ENCODE measurements around the gene PTPRQ.

Gene PTPRQ, protein sequence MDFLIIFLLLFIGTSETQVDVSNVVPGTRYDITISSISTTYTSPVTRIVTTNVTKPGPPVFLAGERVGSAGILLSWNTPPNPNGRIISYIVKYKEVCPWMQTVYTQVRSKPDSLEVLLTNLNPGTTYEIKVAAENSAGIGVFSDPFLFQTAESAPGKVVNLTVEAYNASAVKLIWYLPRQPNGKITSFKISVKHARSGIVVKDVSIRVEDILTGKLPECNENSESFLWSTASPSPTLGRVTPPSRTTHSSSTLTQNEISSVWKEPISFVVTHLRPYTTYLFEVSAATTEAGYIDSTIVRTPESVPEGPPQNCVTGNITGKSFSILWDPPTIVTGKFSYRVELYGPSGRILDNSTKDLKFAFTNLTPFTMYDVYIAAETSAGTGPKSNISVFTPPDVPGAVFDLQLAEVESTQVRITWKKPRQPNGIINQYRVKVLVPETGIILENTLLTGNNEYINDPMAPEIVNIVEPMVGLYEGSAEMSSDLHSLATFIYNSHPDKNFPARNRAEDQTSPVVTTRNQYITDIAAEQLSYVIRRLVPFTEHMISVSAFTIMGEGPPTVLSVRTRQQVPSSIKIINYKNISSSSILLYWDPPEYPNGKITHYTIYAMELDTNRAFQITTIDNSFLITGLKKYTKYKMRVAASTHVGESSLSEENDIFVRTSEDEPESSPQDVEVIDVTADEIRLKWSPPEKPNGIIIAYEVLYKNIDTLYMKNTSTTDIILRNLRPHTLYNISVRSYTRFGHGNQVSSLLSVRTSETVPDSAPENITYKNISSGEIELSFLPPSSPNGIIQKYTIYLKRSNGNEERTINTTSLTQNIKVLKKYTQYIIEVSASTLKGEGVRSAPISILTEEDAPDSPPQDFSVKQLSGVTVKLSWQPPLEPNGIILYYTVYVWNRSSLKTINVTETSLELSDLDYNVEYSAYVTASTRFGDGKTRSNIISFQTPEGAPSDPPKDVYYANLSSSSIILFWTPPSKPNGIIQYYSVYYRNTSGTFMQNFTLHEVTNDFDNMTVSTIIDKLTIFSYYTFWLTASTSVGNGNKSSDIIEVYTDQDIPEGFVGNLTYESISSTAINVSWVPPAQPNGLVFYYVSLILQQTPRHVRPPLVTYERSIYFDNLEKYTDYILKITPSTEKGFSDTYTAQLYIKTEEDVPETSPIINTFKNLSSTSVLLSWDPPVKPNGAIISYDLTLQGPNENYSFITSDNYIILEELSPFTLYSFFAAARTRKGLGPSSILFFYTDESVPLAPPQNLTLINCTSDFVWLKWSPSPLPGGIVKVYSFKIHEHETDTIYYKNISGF (N-terminal part only)

DNA sequence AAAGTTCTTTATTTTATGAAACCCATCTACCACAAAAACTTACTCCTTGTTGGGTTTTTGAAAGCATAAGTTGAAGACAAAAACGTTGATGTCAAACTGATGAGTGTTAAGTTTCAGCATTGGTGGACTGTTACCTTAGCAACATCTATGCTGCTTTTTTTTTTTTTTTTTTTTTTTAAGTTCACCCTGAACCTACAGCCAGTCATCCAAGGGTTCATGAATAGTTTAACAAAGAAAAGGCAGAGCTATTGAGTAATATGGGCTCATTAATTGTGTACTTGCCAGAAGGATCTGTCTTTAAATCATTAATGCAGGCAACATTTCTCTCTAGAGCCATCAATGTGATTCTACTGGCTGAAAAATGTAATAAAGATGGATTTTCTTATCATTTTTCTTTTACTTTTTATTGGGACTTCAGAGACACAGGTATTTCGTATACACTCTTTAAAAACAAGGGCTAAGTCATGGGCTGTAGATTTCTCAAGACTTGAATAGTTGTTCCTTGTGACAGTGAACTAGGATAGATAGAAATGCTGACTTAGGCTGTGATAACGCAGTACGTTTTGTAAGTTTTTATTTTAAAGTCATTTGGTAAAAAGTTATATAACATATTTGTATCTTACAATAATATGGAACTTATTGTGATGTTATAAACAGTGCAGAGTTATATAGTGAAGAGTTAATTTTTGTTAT, at the start of gene PTPRQ:
TSS of gene PTPRQ (plus strand) at position 262 of the 693 bp plus-strand sequence. CDS start at position 373, 111 bp downstream.
- H3K4me3 ChIP-seq (ENCODE audit: low read depth, low read length): no peak within 1 kb of the TSS
- DNase-seq (ENCODE audit: low read depth): no peak
- TF ChIP-seq, protein P1, sequence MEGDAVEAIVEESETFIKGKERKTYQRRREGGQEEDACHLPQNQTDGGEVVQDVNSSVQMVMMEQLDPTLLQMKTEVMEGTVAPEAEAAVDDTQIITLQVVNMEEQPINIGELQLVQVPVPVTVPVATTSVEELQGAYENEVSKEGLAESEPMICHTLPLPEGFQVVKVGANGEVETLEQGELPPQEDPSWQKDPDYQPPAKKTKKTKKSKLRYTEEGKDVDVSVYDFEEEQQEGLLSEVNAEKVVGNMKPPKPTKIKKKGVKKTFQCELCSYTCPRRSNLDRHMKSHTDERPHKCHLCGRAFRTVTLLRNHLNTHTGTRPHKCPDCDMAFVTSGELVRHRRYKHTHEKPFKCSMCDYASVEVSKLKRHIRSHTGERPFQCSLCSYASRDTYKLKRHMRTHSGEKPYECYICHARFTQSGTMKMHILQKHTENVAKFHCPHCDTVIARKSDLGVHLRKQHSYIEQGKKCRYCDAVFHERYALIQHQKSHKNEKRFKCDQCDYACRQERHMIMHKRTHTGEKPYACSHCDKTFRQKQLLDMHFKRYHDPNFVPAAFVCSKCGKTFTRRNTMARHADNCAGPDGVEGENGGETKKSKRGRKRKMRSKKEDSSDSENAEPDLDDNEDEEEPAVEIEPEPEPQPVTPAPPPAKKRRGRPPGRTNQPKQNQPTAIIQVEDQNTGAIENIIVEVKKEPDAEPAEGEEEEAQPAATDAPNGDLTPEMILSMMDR (IDR thresholded peaks at IDR 0.05; ENCODE audit: low read depth, low read length, missing control alignments): no peak

DNA sequence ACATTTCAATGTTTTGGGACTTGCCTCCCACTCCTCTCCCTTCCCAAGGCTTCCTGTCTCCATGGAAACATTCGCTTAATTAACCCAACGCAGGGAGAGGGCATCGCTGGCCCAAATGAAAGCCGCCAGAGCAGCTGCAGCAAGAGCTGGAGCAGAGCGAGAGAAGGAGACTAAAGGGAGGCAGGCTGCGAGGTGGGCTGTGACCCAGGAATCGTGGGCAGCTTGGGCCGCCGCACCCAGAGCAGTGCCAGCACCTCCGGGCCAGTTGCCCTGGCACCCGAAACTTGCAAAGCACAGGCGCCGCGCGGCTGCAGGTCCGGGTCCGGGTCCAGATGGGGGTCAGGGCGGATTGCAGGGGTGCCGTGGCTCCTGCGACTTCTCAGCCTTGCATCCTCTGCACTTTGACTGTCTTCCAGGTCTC, 43.5 kb upstream of the PTPRQ start:
- no peak overlapping the region for H3K4me3 ChIP-seq (ENCODE audit: low read depth, low read length)
- DNase-seq (ENCODE audit: low read depth): no peak
- TF ChIP-seq, protein P1 (IDR thresholded peaks at IDR 0.05; ENCODE audit: low read depth, low read length, missing control alignments): no peak

DNA sequence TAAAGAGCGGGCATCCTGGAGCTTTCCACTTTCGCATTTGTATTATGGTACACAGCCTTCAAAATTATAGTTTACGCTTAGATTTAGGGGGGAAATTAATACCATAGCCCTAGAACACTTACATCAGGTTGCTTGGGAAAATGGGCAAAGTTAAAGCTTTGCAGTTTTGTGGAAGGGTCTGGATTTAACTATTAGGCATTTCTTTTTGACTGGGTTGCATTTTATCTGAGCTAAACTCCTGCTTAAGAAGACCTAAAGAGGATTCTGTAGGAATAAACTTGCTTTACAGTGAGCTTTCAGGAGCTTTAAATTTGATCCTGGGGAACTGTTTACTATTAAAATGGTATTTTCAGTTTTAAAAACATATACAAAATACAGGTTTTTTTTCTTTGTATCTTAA, 42.8 kb upstream of the PTPRQ start:
- DNase-seq (ENCODE audit: low read depth): no peak
- H3K4me3 ChIP-seq (ENCODE audit: low read depth, low read length): no peak overlapping the region
- TF ChIP-seq, protein P1 (IDR thresholded peaks at IDR 0.05; ENCODE audit: low read depth, low read length, missing control alignments): no peak

DNA sequence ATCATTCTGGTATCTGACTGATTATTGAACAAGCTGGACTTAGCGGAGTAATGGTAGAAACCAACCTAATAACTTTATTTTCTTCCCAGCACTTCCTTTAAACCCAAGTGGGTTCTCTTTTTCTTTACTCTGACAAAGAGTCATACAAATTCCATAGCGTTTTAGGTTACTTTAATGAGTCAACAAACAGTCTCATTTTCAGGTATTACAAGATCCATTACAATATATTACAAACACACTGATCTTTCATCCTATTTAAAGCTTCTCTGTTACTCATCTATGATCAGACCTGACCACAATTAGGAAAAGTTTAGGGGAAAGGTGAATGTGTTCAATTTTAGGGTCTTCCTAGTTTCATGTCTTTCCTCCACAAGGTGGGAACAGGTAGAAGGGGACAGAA, 39.4 kb upstream of the PTPRQ start:
- TF ChIP-seq, protein P1 (IDR thresholded peaks at IDR 0.05; ENCODE audit: low read depth, low read length, missing control alignments): no peak
- no peak overlapping the region for H3K4me3 ChIP-seq (ENCODE audit: low read depth, low read length)
- DNase-seq (ENCODE audit: low read depth): no peak

DNA sequence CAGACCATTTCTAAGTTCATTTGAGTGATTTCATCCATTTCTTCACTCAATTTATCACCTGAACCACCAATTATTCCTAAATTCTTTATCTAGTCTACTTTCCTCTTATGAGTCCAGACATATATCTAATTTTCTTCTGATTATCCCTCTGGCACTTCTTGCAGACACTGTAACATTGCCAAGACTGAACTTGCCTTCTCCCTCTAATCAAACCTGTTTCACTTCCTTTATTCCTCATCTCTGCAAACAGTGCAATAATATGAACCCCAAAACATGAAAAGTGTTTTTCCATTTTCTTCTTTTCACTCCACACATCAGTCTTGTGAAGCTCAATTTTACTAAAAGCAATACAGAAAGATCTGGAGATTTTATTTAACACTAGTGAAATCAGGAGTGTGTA, 37.8 kb upstream of the PTPRQ start:
- DNase-seq (ENCODE audit: low read depth): no peak
- no peak overlapping the region for H3K4me3 ChIP-seq (ENCODE audit: low read depth, low read length)
- TF ChIP-seq, protein P1 (IDR thresholded peaks at IDR 0.05; ENCODE audit: low read depth, low read length, missing control alignments): no peak

DNA sequence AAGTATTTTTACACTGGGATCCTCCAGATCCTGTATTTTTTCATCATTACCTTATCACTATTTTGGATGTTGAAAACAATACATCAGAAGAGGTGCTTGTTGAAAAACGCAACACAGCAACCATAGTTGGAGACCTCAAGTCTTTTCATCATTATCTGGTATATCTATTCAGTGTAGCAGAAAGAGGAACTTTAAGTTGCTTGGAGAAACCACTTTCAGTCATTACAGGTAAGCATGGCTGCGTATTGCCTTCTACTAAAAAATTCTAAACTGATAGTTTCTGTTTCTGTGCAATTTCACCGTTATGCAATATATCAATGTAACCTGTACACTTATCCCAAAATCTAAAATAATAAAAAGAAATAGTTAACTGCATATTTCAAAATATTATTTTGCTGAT, 32.2 kb upstream of the PTPRQ start:
- H3K4me3 ChIP-seq (ENCODE audit: low read depth, low read length): no peak overlapping the region
- TF ChIP-seq, protein P1 (IDR thresholded peaks at IDR 0.05; ENCODE audit: low read depth, low read length, missing control alignments): no peak
- no peak for DNase-seq (ENCODE audit: low read depth)
